HG03045 (cell line): ENCODE results near the gene TSEN34.
A peak's percentile ranks its signal among the peaks of the same experiment; 100 is the strongest.

Source experiments
- ATAC-seq: cut with Tn5 transposase; IDR thresholded peaks from one replicate; pipeline ENCODE4 v1.9.1; 2021; ENCODE audit warnings: mild to moderate bottlenecking, moderate library complexity; ENCODE audit not compliant: unreplicated experiment

Gene TSEN34

GRCh38 chr19:54191011-54191810, at the start of gene TSEN34:
Gene TSEN34 (plus strand): TSS chr19:54191308. CDS start chr19:54191365, 57 bp downstream.
- peak; percentile 27 for ATAC-seq

- no peak for ATAC-seq
Observed at GRCh38 chr19:54141356-54141755, 49.8 kb upstream of the TSEN34 start.

- no peak for ATAC-seq
Observed at GRCh38 chr19:54142166-54142780, 48.8 kb upstream of the TSEN34 start.

DNA sequence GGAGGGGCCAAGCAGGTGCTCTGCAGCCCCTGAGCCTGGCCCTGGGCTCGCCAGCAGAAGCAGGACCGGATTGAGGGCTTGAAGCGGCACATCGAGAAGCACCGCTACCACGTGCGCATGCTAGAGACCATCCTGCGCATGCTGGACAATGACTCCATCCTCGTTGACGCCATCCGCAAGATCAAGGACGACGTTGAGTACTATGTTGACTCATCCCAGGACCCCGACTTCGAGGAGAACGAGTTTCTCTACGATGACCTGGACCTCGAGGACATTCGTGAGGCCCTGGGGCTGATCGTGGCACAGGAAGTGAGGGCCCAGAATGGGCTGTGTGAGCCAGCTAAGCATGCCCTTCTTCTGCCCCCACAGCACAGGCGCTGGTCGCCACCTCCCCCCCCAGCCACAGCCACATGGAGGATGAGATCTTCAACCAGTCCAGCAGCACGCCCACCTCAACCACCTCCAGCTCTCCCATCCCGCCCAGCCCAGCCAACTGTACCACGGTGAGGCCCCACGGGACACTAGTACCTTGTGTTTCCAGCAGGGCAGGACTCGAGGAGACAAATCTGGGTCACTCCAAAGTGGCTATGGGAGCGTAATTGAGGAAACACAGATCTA, 45.5 kb upstream of the TSEN34 start:
- no peak for ATAC-seq

- no peak for ATAC-seq
Observed at GRCh38 chr19:54147676-54148075, 43.4 kb upstream of the TSEN34 start.

GRCh38 chr19:54148158-54148557, 43.0 kb upstream of the TSEN34 start:
- no peak for ATAC-seq

- ATAC-seq: no peak
Observed at GRCh38 chr19:54149021-54149812, 41.9 kb upstream of the TSEN34 start.

- ATAC-seq: no peak
Observed at GRCh38 chr19:54151362-54152035, 39.6 kb upstream of the TSEN34 start.

DNA sequence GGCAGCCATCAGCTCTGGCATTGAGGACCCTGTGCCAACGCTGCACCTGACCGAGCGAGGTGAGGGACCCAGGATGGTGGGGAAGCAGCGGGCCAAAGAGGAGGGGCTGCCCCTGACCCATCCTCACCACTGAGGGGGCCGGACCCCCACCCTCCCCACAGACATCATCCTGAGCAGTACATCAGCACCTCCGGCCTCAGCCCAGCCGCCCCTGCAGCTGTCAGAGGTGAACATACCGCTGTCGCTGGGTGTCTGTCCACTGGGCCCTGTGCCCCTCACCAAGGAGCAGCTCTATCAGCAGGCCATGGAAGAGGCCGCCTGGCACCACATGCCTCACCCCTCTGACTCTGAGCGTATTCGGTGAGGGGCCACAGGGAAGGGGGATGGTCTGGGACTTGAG, 38.8 kb upstream of the TSEN34 start:
- ATAC-seq: no peak

DNA sequence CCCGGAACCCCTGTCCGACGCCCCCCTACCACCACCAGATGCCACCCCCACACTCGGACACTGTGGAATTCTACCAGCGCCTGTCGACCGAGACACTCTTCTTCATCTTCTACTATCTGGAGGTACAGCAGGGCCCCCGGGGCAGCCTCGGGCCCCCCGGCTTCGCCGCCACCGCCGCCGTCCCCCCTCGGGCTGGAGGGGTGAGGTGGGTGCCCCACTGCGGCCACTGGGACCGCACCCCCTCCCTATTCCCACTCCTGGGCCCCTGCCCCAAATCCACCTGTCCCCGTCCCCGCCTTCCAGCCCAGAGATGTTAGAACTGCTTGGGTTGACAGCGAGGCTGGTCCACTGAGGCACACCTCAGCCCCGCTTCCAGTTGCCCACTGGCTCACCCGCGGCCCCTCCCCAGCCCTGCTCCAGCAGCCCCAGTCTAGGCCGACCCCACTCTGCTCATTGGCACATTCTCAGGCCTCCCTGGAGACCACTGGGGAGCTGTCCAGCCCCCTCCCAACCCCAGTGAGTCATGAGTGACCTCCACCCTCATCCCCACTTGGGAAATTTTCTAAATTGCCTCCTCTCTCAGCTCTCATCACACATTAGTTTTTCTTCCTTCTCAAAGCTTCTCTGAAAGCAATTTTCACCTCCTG, 38.1 kb upstream of the TSEN34 start:
- no peak for ATAC-seq

DNA sequence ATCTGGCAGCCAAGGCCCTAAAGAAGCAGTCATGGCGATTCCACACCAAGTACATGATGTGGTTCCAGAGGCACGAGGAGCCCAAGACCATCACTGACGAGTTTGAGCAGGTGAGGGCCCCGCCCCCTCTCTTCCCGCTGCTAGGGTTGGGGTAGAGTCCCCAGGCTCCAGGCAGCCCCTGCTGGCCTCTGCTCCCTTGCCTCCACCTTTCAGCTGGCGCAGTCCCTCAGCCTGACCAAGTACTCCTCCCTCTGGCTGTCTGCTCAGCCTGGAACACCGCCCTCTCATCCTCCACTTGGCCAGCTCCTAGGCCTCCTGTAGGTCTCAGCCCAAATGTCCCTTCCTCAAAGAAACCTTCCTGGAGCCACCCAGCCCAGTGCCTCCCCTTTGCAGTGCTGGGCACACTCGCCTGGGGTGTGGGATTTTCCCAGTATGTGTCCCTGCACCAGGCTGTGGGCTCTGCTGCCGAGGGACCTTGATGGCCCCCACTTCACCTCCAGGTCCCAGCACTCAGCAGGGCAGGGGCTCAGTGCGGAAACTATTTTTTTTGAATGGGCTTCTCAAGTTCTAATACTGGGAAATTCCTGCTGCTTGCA, 37.3 kb upstream of the TSEN34 start:
- no peak for ATAC-seq

DNA sequence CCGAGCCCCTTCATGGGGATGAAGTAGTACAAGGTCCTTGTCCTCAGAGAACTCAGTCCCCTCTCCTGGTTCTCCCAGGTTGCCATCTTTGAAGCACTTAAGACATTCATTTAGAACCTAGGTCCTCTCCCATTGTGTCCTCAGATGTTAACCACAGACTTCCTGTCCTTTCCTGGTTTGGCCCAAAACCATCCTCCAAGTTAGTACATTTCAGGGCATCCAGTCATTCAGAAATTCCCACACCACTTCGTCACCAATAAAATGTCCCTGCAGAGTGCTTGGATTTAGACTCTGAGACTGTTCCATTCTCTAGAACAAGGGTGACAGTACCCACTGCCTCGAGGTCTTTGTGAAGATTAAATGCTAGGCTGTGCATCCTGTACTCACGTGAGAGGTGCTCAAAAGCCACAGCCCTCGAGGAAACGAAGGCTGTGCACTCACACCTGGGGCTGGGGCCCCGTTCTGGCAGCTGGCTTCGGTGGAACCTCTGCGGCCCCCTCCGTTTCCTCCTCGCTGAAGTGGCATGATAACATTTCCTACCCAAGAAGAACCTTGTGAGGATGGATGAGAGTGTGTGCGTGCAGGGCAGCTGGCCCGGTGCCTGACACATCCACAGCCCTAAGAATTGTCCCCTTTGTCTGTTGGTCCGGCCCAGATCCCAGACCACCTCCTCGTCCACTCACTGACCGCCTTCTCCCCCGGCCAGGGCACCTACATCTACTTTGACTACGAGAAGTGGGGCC, 36.3 kb upstream of the TSEN34 start:
- no peak for ATAC-seq

DNA sequence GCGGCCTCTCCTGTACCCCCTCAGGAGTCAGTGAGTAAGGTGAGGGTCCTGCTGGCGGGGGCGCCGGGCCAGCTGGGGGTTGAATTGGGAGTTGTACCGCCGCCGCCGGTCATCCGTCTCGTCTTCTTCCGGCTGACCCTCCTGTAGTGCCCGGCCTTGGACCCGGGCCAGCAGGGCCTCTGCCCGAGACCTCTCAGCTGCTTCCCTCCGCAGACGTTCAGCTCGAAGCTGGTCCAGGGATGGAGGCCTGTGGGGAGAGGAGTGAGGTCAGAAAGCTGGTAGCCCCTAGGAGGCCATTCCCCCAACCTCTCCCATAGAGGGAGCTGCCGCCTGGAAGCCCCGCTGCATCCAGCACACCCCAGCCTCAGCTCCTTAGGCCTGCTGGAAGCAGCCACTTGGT, 35.4 kb upstream of the TSEN34 start:
- ATAC-seq: no peak

DNA sequence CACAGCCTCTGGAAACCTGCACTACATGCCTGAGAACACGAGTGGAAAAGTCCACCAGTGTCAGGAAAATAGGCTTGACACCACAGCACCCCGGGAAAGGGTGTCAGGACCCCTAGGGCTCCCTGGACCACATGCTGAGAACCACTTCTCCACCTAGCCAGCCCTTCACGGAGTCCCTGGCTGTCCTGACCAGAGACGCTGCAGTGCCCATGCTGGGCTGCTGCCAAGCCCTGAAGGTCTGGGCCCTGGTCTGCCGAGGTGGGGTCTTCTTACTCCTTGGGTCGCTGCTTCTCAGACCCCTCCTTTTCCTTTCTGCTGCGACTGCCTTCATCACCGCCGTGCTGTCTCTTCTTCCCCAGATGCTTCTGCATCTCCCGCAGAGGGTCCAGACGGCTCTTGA, 34.6 kb upstream of the TSEN34 start:
- ATAC-seq: no peak

DNA sequence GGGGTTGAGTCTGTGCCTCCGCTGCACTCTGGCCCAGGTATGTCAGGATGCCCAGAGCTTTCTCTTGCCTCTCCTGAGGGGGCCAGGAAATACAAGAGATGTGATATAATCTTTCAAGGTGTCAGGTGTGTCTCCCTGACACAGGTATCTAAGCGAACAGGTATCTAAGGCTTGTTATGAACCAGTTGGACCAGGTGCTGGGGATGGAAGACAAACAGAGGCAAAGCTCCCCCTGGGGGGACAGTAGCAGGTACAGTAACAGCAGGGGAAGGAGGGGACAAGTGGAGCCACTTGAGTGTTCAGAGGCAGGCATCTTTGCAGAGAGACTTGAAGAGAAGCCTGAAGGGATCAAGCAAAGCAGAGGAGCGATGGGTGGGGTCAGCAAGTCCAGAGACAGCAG, 34.2 kb upstream of the TSEN34 start:
- ATAC-seq: no peak

DNA sequence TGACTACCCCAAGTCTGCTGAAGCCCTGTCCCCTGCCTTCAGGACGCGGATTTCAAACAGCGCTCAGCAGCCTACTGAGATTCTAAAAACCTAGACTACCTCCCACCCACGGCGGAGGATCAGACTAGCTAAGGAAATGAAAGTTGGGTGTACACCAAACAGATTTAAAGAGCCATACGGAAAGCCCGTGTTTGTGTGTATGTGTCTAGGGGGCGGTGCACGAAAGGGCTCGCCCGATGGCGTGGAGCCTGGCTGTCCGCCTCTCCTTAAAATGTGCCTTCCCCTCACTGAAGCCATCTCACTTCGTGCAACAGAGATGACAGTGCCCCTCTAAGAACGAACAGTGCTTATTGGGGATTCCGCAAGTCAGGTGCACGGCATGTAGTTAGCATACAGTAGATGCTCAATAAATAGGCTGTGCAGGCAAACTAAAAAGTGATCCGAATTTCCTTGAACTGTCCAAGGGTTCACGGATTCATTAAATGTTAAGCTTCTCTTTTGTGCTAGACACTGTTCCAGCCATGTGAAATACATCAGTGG, 32.2 kb upstream of the TSEN34 start:
- no peak for ATAC-seq

- ATAC-seq: peak; percentile 92
Observed at GRCh38 chr19:54159352-54160181, 31.5 kb upstream of the TSEN34 start, which contains the start of gene LENG1. Gene LENG1 (minus strand): TSS chr19:54159721. CDS start chr19:54159695, 26 bp downstream.
